K562 (cell line): ENCODE measurements around the gene SCAMP5.

ENCODE experiments used
- ATF1 ChIP-seq, 2 experiments: fragments of 450-650 bp in 1 of 2; IDR thresholded peaks; 2 replicates each; pipeline ENCODE4 v1.6.1; 2016; ENCODE audit warnings: missing compliant biosample characterization in 1 of 2, missing genetic modification characterization in 1 of 2
- BRF1 ChIP-seq: IDR thresholded peaks from 3 replicates; pipeline ENCODE4 v1.6.1; 2011; ENCODE audit warnings: borderline replicate concordance, mild to moderate bottlenecking; ENCODE audit not compliant: insufficient read length; ENCODE audit errors: extremely low read depth
- CAMTA2 ChIP-seq: fragments of 250-450 bp; sonication (Bioruptor Pico); conservative IDR thresholded peaks from 2 replicates; pipeline ENCODE4 v1.5.1; 2022
- CTCF ChIP-seq, 3 experiments: IDR thresholded peaks in 2 of 3; conservative IDR thresholded peaks in 1 of 3; 2 replicates each; pipeline ENCODE4 v1.5.1; 2011 to 2012; ENCODE audit warnings: low read length in 3 of 3, mild to moderate bottlenecking in 3 of 3, control low read depth in 2 of 3, improper control_type of control experiment in 1 of 3, inconsistent platforms in 1 of 3, low read depth in 1 of 3, mixed read lengths in 1 of 3, moderate library complexity in 1 of 3; ENCODE audit not compliant: insufficient read depth in 2 of 3
- ELK1 ChIP-seq: sonication (generic); formaldehyde crosslinking; IDR thresholded peaks from 2 replicates; pipeline ENCODE4 v1.8.1; 2022; ENCODE audit warnings: missing genetic modification reagents
- NR1H2 ChIP-seq: sonication (generic); formaldehyde crosslinking; IDR thresholded peaks from 2 replicates; pipeline ENCODE4 v1.4.0; 2020; ENCODE audit warnings: mild to moderate bottlenecking, missing genetic modification reagents
- TBP ChIP-seq: optimal IDR thresholded peaks from 2 replicates; pipeline ENCODE3; 2011; ENCODE audit warnings: low read depth, low read length, improper control_type of control experiment
- USF2 ChIP-seq: sonication (generic); formaldehyde crosslinking; IDR thresholded peaks from 2 replicates; pipeline ENCODE4 v1.5.0; 2020; ENCODE audit warnings: missing genetic modification reagents
- YY1 ChIP-seq, 3 experiments: IDR thresholded peaks; 2 replicates each; pipeline ENCODE4 v1.6.1; 2011; ENCODE audit warnings: low read length in 2 of 3, mild to moderate bottlenecking in 2 of 3, moderate library complexity in 2 of 3, borderline replicate concordance in 1 of 3, control low read depth in 1 of 3, low read depth in 1 of 3; ENCODE audit not compliant: insufficient read depth in 3 of 3, insufficient replicate concordance in 2 of 3, control insufficient read depth in 1 of 3, insufficient read length in 1 of 3; ENCODE audit errors: extremely low read depth in 1 of 3

GRCh38 chr15:74992619-74993018 is 2.7 kb upstream of the SCAMP5 start:
- TF ChIP-seq CAMTA2 (CRISPR knock-in tag) = no peak
- no peak for TF ChIP-seq YY1 (IDR thresholded peaks at IDR 0.05; ENCODE audit: borderline replicate concordance in 1 of 3, control insufficient read depth in 1 of 3, extremely low read depth in 1 of 3, insufficient read depth in 3 of 3, insufficient read length in 1 of 3, insufficient replicate concordance in 2 of 3, low read depth in 1 of 3, low read length in 2 of 3)
- no peak for TF ChIP-seq TBP
- no peak for TF ChIP-seq ATF1 (CRISPR knock-in tag; IDR thresholded peaks at IDR 0.05)
- no peak for TF ChIP-seq ATF1 (tag; IDR thresholded peaks at IDR 0.05)
- no peak for TF ChIP-seq BRF1
- no peak for TF ChIP-seq CTCF (IDR thresholded peaks at IDR 0.05 in 2 of 3, conservative IDR thresholded peaks at IDR 0.05 in 1 of 3; ENCODE audit: insufficient read depth in 2 of 3, low read depth in 1 of 3, low read length in 3 of 3)
- no peak for TF ChIP-seq USF2
- no peak for TF ChIP-seq ELK1
- TF ChIP-seq NR1H2 (CRISPR knock-in tag) = no peak
